H54 (cell line): ENCODE data around the gene C20orf173.

Source experiments
- DNase-seq: peaks from one replicate; pipeline ENCODE4 v3.0.0; 2011; ENCODE audit warnings: low spot score, mixed read lengths; ENCODE audit not compliant: insufficient read length
- FAIRE-seq: peaks from 3 replicates; lab custom pipeline; 2011; peaks lifted over from hg19 to GRCh38; lab: Jason Lieb, UNC
- POLR2A ChIP-seq: IDR thresholded peaks from 2 replicates; pipeline ENCODE4 v1.6.1; 2011; ENCODE audit warnings: low read depth, mild to moderate bottlenecking, low read length

C20orf173 gene

DNA sequence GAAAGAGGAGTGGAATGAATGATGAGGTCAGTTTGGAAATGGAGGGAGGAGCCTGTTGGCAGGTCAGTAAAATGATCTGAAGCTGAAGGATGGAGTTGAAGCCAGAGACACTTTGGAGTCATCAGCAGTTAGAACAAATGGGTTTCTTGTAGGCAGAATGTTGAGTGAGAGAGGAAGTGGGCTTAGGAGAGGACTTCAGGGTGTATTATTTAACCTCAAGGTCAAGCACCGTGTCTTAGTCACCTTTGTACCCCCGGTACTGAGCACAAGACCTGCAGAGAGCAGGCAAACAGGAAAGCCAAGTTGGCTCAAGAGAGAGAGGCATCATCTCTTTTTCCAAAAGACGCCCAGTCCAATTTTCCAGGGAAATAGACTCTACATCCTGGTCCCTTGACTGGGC is 23.3 kb downstream of the C20orf173 start:
- DNase-seq (no peak), FAIRE-seq (no peak)
- no peak for TF ChIP-seq POLR2A

DNA sequence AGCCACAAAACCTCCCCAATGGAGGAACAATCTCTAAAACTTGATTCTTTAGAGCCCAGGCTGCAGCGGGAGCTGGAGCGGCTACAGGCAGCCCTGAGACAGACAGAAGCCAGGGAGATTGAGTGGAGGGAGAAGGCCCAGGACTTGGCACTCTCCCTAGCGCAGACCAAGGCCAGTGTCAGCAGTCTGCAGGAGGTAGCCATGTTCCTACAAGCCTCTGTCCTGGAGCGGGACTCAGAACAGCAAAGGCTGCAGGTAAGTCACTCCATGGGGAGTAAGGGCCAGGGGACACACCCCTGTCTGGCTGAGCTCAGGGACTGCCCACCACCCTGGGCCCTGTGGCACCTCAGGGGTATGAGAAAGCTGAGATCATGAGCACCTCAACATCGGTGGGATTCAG is 24.7 kb downstream of the C20orf173 start:
- no peak for TF ChIP-seq POLR2A
- no peak for FAIRE-seq
- no peak for DNase-seq

DNA sequence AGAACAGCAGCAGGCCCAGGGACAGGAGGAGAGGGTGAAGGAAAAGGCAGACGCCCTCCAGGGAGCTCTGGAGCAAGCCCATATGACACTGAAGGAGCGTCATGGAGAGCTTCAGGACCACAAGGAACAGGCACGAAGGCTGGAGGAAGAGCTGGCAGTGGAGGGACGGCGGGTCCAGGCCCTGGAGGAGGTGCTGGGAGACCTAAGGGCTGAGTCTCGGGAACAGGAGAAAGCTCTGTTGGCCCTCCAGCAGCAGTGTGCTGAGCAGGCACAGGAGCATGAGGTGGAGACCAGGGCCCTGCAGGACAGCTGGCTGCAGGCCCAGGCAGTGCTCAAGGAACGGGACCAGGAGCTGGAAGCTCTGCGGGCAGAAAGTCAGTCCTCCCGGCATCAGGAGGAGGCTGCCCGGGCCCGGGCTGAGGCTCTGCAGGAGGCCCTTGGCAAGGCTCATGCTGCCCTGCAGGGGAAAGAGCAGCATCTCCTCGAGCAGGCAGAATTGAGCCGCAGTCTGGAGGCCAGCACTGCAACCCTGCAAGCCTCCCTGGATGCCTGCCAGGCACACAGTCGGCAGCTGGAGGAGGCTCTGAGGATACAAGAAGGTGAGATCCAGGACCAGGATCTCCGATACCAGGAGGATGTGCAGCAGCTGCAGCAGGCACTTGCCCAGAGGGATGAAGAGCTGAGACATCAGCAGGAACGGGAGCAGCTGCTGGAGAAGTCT is 25.5 kb downstream of the C20orf173 start:
- no peak for DNase-seq
- no peak for FAIRE-seq
- no peak for TF ChIP-seq POLR2A

DNA sequence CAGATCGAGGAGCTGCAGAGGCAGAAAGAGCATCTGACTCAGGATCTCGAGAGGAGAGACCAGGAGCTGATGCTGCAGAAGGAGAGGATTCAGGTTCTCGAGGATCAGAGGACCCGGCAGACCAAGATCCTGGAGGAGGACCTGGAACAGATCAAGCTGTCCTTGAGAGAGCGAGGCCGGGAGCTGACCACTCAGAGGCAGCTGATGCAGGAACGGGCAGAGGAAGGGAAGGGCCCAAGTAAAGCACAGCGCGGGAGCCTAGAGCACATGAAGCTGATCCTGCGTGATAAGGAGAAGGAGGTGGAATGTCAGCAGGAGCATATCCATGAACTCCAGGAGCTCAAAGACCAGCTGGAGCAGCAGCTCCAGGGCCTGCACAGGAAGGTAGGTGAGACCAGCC is 26.2 kb downstream of the C20orf173 start:
- no peak for DNase-seq
- TF ChIP-seq POLR2A, result no peak
- no peak for FAIRE-seq

DNA sequence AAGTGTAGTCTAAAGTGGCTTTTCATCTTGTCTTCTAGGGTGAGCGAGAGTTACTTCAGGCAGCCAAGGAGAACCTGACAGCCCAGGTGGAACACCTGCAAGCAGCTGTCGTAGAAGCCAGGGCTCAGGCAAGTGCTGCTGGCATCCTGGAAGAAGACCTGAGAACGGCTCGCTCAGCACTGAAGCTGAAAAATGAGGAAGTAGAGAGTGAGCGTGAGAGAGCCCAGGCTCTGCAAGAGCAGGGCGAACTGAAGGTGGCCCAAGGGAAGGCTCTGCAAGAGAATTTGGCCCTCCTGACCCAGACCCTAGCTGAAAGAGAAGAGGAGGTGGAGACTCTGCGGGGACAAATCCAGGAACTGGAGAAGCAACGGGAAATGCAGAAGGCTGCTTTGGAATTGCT is 27.1 kb downstream of the C20orf173 start:
- no peak for DNase-seq
- no peak for TF ChIP-seq POLR2A
- FAIRE-seq, result no peak

DNA sequence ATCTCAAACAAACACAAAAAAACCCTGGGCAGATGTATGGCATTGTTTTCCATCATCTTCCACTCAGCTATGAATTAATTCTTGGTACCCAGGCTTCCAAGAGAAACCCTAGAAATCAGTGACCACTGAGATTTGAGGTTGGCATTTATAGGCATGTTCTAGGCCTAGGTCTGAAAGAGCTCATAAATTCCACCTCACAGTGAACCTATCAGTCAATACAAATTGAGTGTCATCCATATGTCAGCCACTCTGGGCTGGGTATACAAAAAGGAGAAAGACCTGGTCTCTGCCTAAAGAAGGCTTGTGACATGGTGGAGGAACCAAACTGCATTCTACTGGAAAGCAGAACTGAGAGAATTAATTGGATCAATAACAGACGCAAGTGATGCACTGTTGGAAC is 30.2 kb downstream of the C20orf173 start:
- no peak for FAIRE-seq
- no peak for DNase-seq
- TF ChIP-seq POLR2A, result no peak

DNA sequence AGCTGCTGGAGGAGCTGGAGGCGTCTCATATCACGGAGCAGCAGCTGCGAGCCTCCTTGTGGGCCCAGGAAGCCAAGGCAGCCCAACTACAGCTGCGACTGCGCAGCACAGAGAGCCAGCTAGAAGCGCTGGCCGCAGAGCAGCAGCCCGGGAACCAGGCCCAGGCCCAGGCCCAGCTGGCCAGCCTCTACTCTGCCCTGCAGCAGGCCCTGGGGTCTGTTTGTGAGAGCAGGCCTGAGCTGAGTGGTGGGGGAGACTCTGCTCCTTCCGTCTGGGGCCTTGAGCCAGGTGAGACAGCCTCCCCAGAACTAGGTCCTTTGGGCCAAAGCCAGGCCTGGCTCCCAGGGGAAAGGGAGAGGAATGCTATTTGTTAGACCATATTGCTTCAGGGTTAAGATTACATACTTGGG is 31.7 kb downstream of the C20orf173 start:
- FAIRE-seq, result no peak
- no peak for DNase-seq
- TF ChIP-seq POLR2A, result no peak

DNA sequence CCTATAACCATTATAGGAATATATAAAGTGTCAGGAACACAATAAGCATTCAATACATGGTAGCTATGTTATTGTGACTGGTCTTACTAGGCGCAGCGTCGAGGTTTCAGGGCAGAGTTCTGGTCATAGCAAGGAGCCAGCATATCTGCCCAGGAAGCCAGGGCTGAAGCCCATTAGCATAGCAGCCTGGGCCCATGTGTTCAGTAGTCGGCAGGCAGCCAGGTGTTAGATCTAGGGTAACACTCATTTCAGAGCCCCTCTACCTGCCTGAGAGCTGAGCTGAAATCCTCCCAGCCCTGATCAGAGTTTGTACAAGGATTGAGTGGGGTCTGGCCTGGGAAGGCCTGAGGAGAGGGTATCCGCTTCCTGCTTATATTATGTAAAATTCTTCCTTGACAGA is 32.1 kb downstream of the C20orf173 start:
- DNase-seq, result no peak
- TF ChIP-seq POLR2A, result no peak
- FAIRE-seq, result no peak

DNA sequence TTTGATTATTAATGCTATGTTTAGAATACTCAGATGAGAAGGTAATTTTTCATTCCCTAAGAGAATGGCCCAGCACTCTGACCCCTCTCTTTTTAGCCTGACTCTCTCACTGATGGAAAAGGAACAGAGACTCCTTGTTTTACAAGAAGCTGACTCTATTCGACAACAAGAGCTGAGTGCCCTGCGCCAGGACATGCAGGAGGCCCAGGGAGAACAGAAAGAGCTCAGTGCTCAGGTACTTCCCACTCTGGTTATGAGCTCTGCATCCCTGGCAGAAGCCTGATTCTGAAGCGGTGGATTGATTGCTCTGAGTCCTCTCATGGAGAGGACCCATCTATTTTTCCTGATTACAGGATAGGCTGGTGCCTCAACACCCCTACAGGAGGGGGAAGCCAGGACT is 33.0 kb downstream of the C20orf173 start:
- no peak for DNase-seq
- FAIRE-seq, result no peak
- no peak for TF ChIP-seq POLR2A

DNA sequence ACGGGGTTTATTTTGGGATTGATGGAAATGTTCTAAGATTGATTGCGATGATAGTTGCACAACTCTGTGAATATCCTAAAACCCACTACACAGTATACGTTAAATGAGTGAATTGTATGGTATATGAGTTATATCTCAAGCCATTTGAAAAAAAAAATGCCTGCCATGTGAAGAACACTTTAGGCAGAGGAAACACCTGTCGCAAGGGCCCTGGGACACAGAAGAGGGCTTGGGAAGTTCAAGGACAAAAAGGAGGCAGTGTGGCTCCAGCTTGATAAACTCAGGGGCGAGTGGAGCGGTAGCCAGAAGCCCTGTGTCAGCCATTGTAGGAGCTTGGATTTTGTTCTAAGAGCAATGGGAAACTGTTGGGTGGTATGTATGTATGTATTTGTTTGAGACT is 37.1 kb downstream of the C20orf173 start:
- no peak for FAIRE-seq
- no peak for TF ChIP-seq POLR2A

DNA sequence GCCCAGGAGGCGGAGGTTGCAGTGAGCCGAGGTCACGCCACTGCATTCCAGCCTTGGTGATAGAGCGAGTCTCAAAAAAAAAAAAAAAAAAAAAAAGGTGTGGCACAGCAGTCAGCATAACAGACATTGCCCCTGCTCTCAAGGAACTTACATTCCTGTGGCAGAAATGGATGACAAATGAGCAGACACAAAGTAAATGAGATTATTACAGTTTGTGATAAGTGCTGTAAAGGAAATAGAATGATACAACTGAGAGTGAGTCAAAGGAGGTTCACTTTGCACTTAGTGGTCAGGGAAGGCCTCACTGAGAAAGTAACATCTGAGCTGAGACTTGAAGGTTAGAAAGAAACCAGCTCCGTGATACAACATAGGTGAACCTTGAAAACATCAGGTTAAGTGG is 37.6 kb downstream of the C20orf173 start:
- TF ChIP-seq POLR2A, result no peak
- FAIRE-seq (no peak), DNase-seq (no peak)

More for the DNA sequence above, 37.1 kb downstream of the C20orf173 start:
- DNase-seq, result no peak

DNA sequence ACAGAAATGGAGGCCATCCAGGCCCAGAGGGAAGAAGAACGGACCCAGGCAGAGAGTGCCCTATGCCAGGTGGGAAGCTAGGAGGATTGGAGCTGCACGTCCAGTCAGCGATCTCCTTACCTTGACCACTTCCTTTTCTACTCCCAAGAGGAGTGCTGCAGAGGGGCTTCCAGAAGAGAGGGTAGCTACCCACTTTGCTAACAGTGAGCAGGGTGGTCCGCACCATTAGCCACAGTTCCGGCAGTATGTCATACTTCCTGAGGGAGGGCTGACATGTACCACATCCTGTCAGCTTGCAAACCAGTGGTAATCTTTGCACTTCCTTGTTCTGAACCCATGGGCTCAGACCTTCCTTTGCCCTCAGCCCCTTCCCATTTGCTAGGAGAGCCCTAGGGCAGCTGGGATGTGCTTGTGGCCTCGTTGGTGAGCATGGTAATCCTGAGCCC is 38.7 kb downstream of the C20orf173 start:
- FAIRE-seq (no peak), DNase-seq (no peak)
- no peak for TF ChIP-seq POLR2A

DNA sequence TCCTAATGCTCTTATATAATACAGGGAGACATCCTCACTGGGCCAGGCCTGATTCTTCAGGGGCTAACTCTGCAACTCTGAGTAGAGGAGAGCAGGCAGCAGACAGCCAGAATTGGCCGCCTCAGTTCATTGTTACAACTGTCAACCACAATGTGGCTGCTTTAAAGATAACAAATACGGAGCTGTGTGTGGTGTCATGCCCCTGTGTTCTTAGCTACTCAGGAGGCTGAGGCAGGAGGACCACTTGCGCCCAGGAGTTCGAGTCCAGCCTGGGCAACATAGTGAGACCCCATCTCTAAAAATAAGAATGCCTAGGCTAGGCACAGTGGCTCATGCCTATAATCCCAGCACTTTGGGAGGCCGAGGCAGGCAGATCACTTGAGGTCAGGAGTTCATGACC is 39.7 kb downstream of the C20orf173 start:
- no peak for FAIRE-seq
- no peak for DNase-seq
- TF ChIP-seq POLR2A, result no peak

DNA sequence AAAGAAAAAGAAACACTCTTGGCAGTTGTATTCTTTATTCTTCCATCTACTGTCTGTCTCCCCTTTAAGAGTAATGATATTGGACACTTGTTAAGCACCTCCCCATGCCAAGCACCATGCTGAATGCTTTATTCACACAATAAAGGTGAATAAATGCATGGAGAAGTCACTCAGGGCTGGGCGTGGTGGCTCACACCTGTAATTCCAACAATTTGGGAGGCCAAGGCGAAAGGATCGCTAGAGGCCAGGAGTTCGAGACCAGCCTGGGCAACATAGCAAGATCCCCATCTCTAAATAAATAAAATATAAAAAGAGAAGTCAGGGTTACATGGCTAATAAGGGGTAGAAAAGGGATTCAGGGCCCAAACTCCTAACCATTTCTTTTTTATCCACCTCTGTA is 42.0 kb downstream of the C20orf173 start:
- TF ChIP-seq POLR2A, result no peak

DNA sequence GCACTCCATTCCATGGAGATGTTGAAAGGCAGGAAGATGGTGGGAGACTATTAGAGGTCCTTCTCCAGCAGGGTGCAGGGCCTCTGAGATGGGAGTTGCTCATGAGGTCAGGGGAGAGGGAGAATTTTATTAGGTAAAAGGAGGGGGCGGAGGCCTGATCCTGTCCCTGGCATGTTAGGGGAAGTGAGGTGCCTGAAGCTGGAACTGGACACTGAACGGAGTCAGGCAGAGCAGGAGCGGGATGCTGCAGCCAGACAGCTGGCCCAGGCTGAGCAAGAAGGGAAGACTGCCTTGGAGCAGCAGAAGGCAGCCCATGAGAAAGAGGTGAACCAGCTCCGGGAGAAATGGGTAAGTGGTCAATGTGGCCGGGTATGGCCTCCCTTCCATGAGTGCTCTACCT is 49.7 kb downstream of the C20orf173 start:
- FAIRE-seq (no peak), DNase-seq (no peak)

More for the DNA sequence above, 42.0 kb downstream of the C20orf173 start:
- no peak for FAIRE-seq
- DNase-seq, result no peak

More for the DNA sequence above, 49.7 kb downstream of the C20orf173 start:
- no peak for TF ChIP-seq POLR2A
